HG02571 (cell line): ENCODE results near the gene CSRP3.

ENCODE experiments used
- ATAC-seq: cut with Tn5 transposase; IDR thresholded peaks from one replicate; pipeline ENCODE4 v1.9.1; 2021; ENCODE audit warnings: mild to moderate bottlenecking, moderate library complexity; ENCODE audit not compliant: unreplicated experiment

Gene CSRP3

GRCh38 chr11:19134004-19134403 is 67.8 kb downstream of the CSRP3 start:
- ATAC-seq, result no peak
